H9 (cell line): ENCODE results near the gene NSUN3. TPM values are rescaled to one million over a fixed set of nuclear protein-coding genes. Genes with fewer than 3 reads are reported as not detected.

Experiments
- DNase-seq: peaks from one replicate; pipeline ENCODE4 v3.0.0-alpha.2; 2017
- H2AFZ ChIP-seq: one replicate; pipeline ENCODE4 v1.6.1; 2013; ENCODE audit warnings: mild to moderate bottlenecking, low read length, control low read depth, moderate library complexity
- H2AK5ac ChIP-seq: 2 replicates; pipeline ENCODE4 v1.6.1; 2013; ENCODE audit warnings: low read length, control low read depth, mixed read lengths; ENCODE audit not compliant: insufficient read length
- H2BK120ac ChIP-seq: one replicate; pipeline ENCODE4 v1.6.1; 2013; ENCODE audit warnings: low read depth, mild to moderate bottlenecking, low read length, control low read depth, inconsistent platforms; ENCODE audit not compliant: poor library complexity, severe bottlenecking
- H2BK12ac ChIP-seq: 2 replicates; pipeline ENCODE4 v1.6.1; 2013; ENCODE audit warnings: low read length, control low read depth, mixed read lengths, low read depth; ENCODE audit not compliant: insufficient read length
- H2BK15ac ChIP-seq: 2 replicates; pipeline ENCODE4 v1.6.1; 2013; ENCODE audit warnings: low read depth, low read length, control low read depth
- H2BK20ac ChIP-seq: one replicate; pipeline ENCODE4 v1.6.1; 2013; ENCODE audit warnings: low read depth, mild to moderate bottlenecking, low read length, control low read depth, inconsistent platforms; ENCODE audit not compliant: poor library complexity, severe bottlenecking
- H2BK5ac ChIP-seq: 2 replicates; pipeline ENCODE4 v1.6.1; 2013; ENCODE audit warnings: low read length, control low read depth, mixed read lengths; ENCODE audit not compliant: insufficient read length
- H3K14ac ChIP-seq: 2 replicates; pipeline ENCODE4 v1.6.1; 2013; ENCODE audit warnings: low read length, control low read depth; ENCODE audit not compliant: insufficient read depth
- H3K18ac ChIP-seq: 2 replicates; pipeline ENCODE4 v1.6.1; 2013; ENCODE audit warnings: low read depth, mild to moderate bottlenecking, mixed read lengths, low read length, control low read depth; ENCODE audit not compliant: insufficient read length
- H3K23ac ChIP-seq: 2 replicates; pipeline ENCODE4 v1.6.1; 2013; ENCODE audit warnings: low read length, control low read depth, mixed read lengths, low read depth; ENCODE audit not compliant: insufficient read length
- H3K23me2 ChIP-seq: 2 replicates; pipeline ENCODE4 v1.6.1; 2013; ENCODE audit warnings: low read depth, mild to moderate bottlenecking, mixed read lengths, low read length, control low read depth; ENCODE audit not compliant: insufficient read length, poor library complexity, severe bottlenecking
- H3K27ac ChIP-seq: 2 replicates; pipeline ENCODE4 v1.5.1; 2013; ENCODE audit warnings: low read length, control low read depth, mixed read lengths, low read depth; ENCODE audit not compliant: insufficient read length
- H3K27me3 ChIP-seq: 2 replicates; pipeline ENCODE4 v1.6.1; 2013; ENCODE audit warnings: low read length, control low read depth, inconsistent platforms; ENCODE audit not compliant: insufficient read depth
- H3K4ac ChIP-seq: 2 replicates; pipeline ENCODE4 v1.6.1; 2013; ENCODE audit warnings: low read depth, mild to moderate bottlenecking, control low read depth, inconsistent platforms, low read length, moderate library complexity
- H3K4me1 ChIP-seq: 2 replicates; pipeline ENCODE4 v1.6.1; 2013; ENCODE audit warnings: low read length, control low read depth, inconsistent platforms; ENCODE audit not compliant: insufficient read depth
- H3K4me2 ChIP-seq: 2 replicates; pipeline ENCODE4 v1.6.1; 2013; ENCODE audit warnings: low read length, control low read depth, mixed read lengths; ENCODE audit not compliant: insufficient read length, insufficient read depth
- H3K56ac ChIP-seq: 2 replicates; pipeline ENCODE4 v1.6.1; 2013; ENCODE audit warnings: low read depth, mild to moderate bottlenecking, mixed read lengths, low read length, control low read depth; ENCODE audit not compliant: insufficient read length
- H3K79me1 ChIP-seq: 2 replicates; pipeline ENCODE4 v1.6.1; 2013; ENCODE audit warnings: low read depth, mild to moderate bottlenecking, moderate library complexity, low read length, control low read depth, inconsistent platforms; ENCODE audit not compliant: insufficient read depth, poor library complexity, severe bottlenecking
- H3K79me2 ChIP-seq: 2 replicates; pipeline ENCODE4 v1.6.1; 2013; ENCODE audit warnings: low read length, control low read depth, inconsistent platforms; ENCODE audit not compliant: insufficient read depth
- H3K9ac ChIP-seq: 2 replicates; pipeline ENCODE4 v1.6.1; 2013; ENCODE audit warnings: low read length, control low read depth, mixed read lengths; ENCODE audit not compliant: insufficient read length; ENCODE audit errors: extremely low read depth
- H3K9me3 ChIP-seq: one replicate; pipeline ENCODE4 v1.6.1; 2013; ENCODE audit warnings: low read depth, low read length, inconsistent platforms; ENCODE audit not compliant: control insufficient read depth
- H3T11ph ChIP-seq: one replicate; pipeline ENCODE4 v1.6.1; 2013; ENCODE audit warnings: mild to moderate bottlenecking, low read length, control low read depth, inconsistent platforms
- H4K20me1 ChIP-seq: one replicate; pipeline ENCODE4 v1.6.1; 2013; ENCODE audit not compliant: control insufficient read depth, insufficient read length, insufficient read depth
- H4K5ac ChIP-seq: 2 replicates; pipeline ENCODE4 v1.6.1; 2013; ENCODE audit warnings: low read depth, mild to moderate bottlenecking, mixed read lengths, low read length, control low read depth; ENCODE audit not compliant: insufficient read length
- H4K8ac ChIP-seq: replicated peaks from 2 replicates; pipeline ENCODE4 v1.6.1; 2013; ENCODE audit warnings: low read length, control low read depth, mixed read lengths, low read depth; ENCODE audit not compliant: insufficient read length
- H4K91ac ChIP-seq: 2 replicates; pipeline ENCODE4 v1.6.1; 2013; ENCODE audit warnings: low read depth, mild to moderate bottlenecking, moderate library complexity, mixed read lengths, low read length, control low read depth; ENCODE audit not compliant: insufficient read length
- H3K27ac Mint-ChIP-seq, 3 experiments: 2 replicates in 2 of 3; 3 replicates in 1 of 3; pipeline ENCODE4 v1.8.0; 2020 to 2021; ENCODE audit warnings: mixed read lengths in 3 of 3, mild to moderate bottlenecking in 1 of 3, moderate library complexity in 1 of 3
- H3K27me3 Mint-ChIP-seq: 2 replicates; pipeline ENCODE4 v1.8.0; 2021; ENCODE audit warnings: low read depth, mild to moderate bottlenecking, moderate library complexity, mixed read lengths
- H3K36me3 Mint-ChIP-seq, 3 experiments: 2 replicates in 2 of 3; 3 replicates in 1 of 3; pipeline ENCODE4 v1.8.0; 2020 to 2021; ENCODE audit warnings: low read depth in 3 of 3, mixed read lengths in 3 of 3; ENCODE audit not compliant: insufficient read depth in 1 of 3
- H3K4me1 Mint-ChIP-seq, 2 experiments: 2 replicates each; pipeline ENCODE4 v1.8.0; 2020; ENCODE audit warnings: mixed read lengths in 2 of 2
- H3K4me3 Mint-ChIP-seq, 2 experiments: 2 replicates in 1 of 2; 3 replicates in 1 of 2; pipeline ENCODE4 v1.8.0; 2020 to 2021; ENCODE audit warnings: mild to moderate bottlenecking in 2 of 2, mixed read lengths in 2 of 2, moderate library complexity in 1 of 2
- H3K9me3 Mint-ChIP-seq, 2 experiments: 2 replicates in 1 of 2; 3 replicates in 1 of 2; pipeline ENCODE4 v1.8.0; 2020; ENCODE audit warnings: mild to moderate bottlenecking in 2 of 2, mixed read lengths in 2 of 2, moderate library complexity in 1 of 2
- WGBS: extraction: QIAGEN DNeasy Blood & Tissue Kit; methylation state at CpG from one replicate; pipeline ENCODE4 v1.1.7; 2013; ENCODE audit warnings: missing lambda C conversion rate, low lambda C conversion rate, mixed read lengths; ENCODE audit not compliant: insufficient read length; ENCODE audit errors: extremely low coverage; 5-methylcytosine and 5-hydroxymethylcytosine counted together
- total RNA-seq: library from RNA; stranded (reverse); gene quantifications from 2 replicates; pipeline ENCODE4 v1.2.1, GENCODE V29; 2021
- TF ChIP-seq, protein P1 (sequence below): fragments of 200-600 bp; sonication (generic); conservative IDR thresholded peaks from 3 replicates; pipeline ENCODE4 v1.8.0; 2021; ENCODE audit warnings: antibody characterized with exemption, mild to moderate bottlenecking

Gene NSUN3
- total RNA-seq, 1 experiment from 2014 or later = 7.4 TPM

DNA sequence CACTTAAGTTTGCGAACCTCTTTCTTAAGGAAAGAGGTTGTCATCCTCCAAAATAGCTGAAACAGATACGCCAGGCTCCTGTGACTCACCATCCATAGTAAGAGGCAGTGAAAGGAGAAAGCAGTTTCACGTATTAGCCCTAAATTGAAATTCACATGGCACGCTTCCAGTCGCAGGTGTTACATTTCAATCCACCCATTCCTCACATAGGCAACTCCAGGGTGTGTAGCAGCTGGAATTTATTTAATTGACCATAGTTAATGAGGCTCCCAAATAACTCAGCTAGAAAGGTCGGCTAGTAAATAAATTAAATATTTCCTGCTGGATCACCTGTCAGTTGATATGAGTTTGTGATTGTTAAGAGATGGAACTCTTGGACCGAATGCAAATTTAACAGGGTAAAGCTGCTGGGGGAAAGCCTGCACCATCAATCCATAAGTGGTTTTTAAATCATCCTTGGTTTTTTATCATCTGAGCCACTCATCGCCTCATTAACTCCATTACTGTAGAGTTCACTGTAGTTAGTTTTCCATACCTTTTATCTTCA is 19.6 kb downstream of the NSUN3 start:
- H3K27me3 Mint-ChIP-seq = no peaks in the 10 kb centered on the region

More for the DNA sequence above, 19.6 kb downstream of the NSUN3 start:
- H3K18ac ChIP-seq = no peak overlapping the region
- DNase-seq = no peak
- no peak overlapping the region for H2AK5ac ChIP-seq
- no peak overlapping the region for H3K27ac ChIP-seq
- no peak overlapping the region for H2BK12ac ChIP-seq
- no peak overlapping the region for H4K5ac ChIP-seq
- H3K23me2 ChIP-seq = no peaks in the 10 kb centered on the region
- H3T11ph ChIP-seq = no peak overlapping the region
- H3K9ac ChIP-seq = no peak overlapping the region
- no peaks in the 10 kb centered on the region; the same call in 1 of the 2 replicates for H3K4me1 ChIP-seq
- H3K27ac Mint-ChIP-seq = 0 out of 7 replicates have a peak overlapping the region, but pooled peaks of 1 of the 3 experiments have one; percentile 27
- no peak overlapping the region for H4K8ac ChIP-seq
- H3K4me3 Mint-ChIP-seq = no peak overlapping the region
- no peaks in the 10 kb centered on the region for H3K4me1 Mint-ChIP-seq
- no CpG with 5 or more reads among the region's 8 CpGs for WGBS
- H3K9me3 Mint-ChIP-seq = no peaks in the 10 kb centered on the region
- no peak overlapping the region for H2BK120ac ChIP-seq
- TF ChIP-seq, protein P1, sequence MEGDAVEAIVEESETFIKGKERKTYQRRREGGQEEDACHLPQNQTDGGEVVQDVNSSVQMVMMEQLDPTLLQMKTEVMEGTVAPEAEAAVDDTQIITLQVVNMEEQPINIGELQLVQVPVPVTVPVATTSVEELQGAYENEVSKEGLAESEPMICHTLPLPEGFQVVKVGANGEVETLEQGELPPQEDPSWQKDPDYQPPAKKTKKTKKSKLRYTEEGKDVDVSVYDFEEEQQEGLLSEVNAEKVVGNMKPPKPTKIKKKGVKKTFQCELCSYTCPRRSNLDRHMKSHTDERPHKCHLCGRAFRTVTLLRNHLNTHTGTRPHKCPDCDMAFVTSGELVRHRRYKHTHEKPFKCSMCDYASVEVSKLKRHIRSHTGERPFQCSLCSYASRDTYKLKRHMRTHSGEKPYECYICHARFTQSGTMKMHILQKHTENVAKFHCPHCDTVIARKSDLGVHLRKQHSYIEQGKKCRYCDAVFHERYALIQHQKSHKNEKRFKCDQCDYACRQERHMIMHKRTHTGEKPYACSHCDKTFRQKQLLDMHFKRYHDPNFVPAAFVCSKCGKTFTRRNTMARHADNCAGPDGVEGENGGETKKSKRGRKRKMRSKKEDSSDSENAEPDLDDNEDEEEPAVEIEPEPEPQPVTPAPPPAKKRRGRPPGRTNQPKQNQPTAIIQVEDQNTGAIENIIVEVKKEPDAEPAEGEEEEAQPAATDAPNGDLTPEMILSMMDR = no peak
- H3K79me1 ChIP-seq = no peaks in the 10 kb centered on the region
- no peak overlapping the region for H3K4me2 ChIP-seq
- no peak overlapping the region for H3K14ac ChIP-seq
- no peak overlapping the region for H2AFZ ChIP-seq
- no peak overlapping the region for H4K91ac ChIP-seq
- peaks cover 0 to 7% (median 0%) of the 10 kb centered on the region in 3 experiments; a peak in 4 of 7 replicates for H3K36me3 Mint-ChIP-seq
- H2BK5ac ChIP-seq = no peak overlapping the region
- H2BK20ac ChIP-seq = no peak overlapping the region
- H3K79me2 ChIP-seq = no peaks in the 10 kb centered on the region
- no peak overlapping the region for H3K23ac ChIP-seq
- no peaks in the 10 kb centered on the region for H3K27me3 ChIP-seq
- no peaks in the 10 kb centered on the region for H4K20me1 ChIP-seq
- no peak overlapping the region for H3K4ac ChIP-seq
- no peak overlapping the region for H3K56ac ChIP-seq
- H3K9me3 ChIP-seq = no peaks in the 10 kb centered on the region
- no peak overlapping the region for H2BK15ac ChIP-seq
